Duodenal mucosa (tissue), 2 donors: ENCODE results near the gene ROPN1.
"Not testable (repeated sequence)": the region's sequence is repeated elsewhere in the genome, so short reads cannot be mapped to it uniquely, and the experiment has no call there.

Source experiments
- H3K27ac ChIP-seq: one replicate; pipeline ENCODE4 v1.7.0; 2013; ENCODE audit warnings: low read depth, low read length
- H3K27me3 ChIP-seq, 2 donors: one replicate each; pipeline ENCODE4 v1.7.0; 2013; ENCODE audit warnings: low read length in 2 of 2, control low read depth in 1 of 2; ENCODE audit not compliant: insufficient read depth in 2 of 2, control insufficient read depth in 1 of 2
- H3K36me3 ChIP-seq, 2 donors: one replicate each; pipeline ENCODE4 v1.7.0; 2013; ENCODE audit warnings: low read length in 2 of 2, control low read depth in 1 of 2; ENCODE audit not compliant: insufficient read depth in 2 of 2, control insufficient read depth in 1 of 2
- H3K4me1 ChIP-seq, 2 donors: one replicate each; pipeline ENCODE4 v1.7.0; 2013; ENCODE audit warnings: low read length in 2 of 2, control low read depth in 1 of 2; ENCODE audit not compliant: insufficient read depth in 2 of 2, control insufficient read depth in 1 of 2
- H3K4me3 ChIP-seq, 2 donors: one replicate each; pipeline ENCODE4 v1.7.0; 2013; ENCODE audit warnings: low read length in 2 of 2, low read depth in 1 of 2
- H3K9ac ChIP-seq, 2 donors: one replicate each; pipeline ENCODE4 v1.7.0; 2013; ENCODE audit warnings: low read length in 2 of 2, low read depth in 1 of 2
- H3K9me3 ChIP-seq, 2 donors: one replicate each; pipeline ENCODE4 v1.7.0; 2013; ENCODE audit warnings: low read length in 2 of 2, control low read depth in 1 of 2; ENCODE audit not compliant: control insufficient read depth in 1 of 2

The ROPN1 gene

GRCh38 chr3:124001366-124001765, 9.4 kb upstream of the ROPN1 start:
- H3K9ac ChIP-seq, H3K27ac ChIP-seq, H3K27me3 ChIP-seq, H3K9me3 ChIP-seq, H3K4me1 ChIP-seq, H3K4me3 ChIP-seq, H3K36me3 ChIP-seq: not testable (repeated sequence)

GRCh38 chr3:123997543-123997942, 5.6 kb upstream of the ROPN1 start:
- no peak overlapping the region for H3K4me3 ChIP-seq
- H3K36me3 ChIP-seq, result no peaks in the 10 kb centered on the region
- H3K27ac ChIP-seq, result no peak overlapping the region
- H3K9ac ChIP-seq, result no peak overlapping the region
- H3K27me3 ChIP-seq, result peaks cover 3% of the 10 kb centered on the region in 2 donors
- peaks cover 3 to 7% of the 10 kb centered on the region in 2 donors for H3K9me3 ChIP-seq
- no peaks in the 10 kb centered on the region for H3K4me1 ChIP-seq

- no peaks in the 10 kb centered on the region for H3K36me3 ChIP-seq
- no peak overlapping the region for H3K27ac ChIP-seq
- H3K4me1 ChIP-seq, result no peaks in the 10 kb centered on the region
- peaks cover 7 to 16% of the 10 kb centered on the region in 2 donors for H3K27me3 ChIP-seq
- no peak overlapping the region for H3K4me3 ChIP-seq
- peaks cover 3 to 7% of the 10 kb centered on the region in 2 donors for H3K9me3 ChIP-seq
- no peak overlapping the region for H3K9ac ChIP-seq
Measured at GRCh38 chr3:123993818-123994217, 1.9 kb upstream of the ROPN1 start.

- Histone ChIP-seq H3K9me3 (no peaks in the 10 kb centered on the region), H3K36me3 (no peaks in the 10 kb centered on the region), H3K4me1 (no peaks in the 10 kb centered on the region), H3K9ac (no peak overlapping the region), H3K4me3 (no peak overlapping the region), H3K27ac (no peak overlapping the region), H3K27me3 (peaks cover 14 to 24% of the 10 kb centered on the region in 2 donors)
Measured at GRCh38 chr3:123986427-123986826, 5.5 kb downstream of the ROPN1 start.

- H3K4me3 ChIP-seq, result no peak overlapping the region
- no peaks in the 10 kb centered on the region for H3K4me1 ChIP-seq
- no peaks in the 10 kb centered on the region for H3K36me3 ChIP-seq
- H3K9ac ChIP-seq, result no peak overlapping the region
- no peak overlapping the region for H3K27ac ChIP-seq
- H3K27me3 ChIP-seq, result peaks cover 19 to 24% of the 10 kb centered on the region in 2 donors
- no peaks in the 10 kb centered on the region for H3K9me3 ChIP-seq
Measured at GRCh38 chr3:123984957-123985356, 7.0 kb downstream of the ROPN1 start.

- H3K27me3 ChIP-seq, result peaks cover 16 to 18% of the 10 kb centered on the region in 2 donors
- H3K4me3 ChIP-seq, result no peak overlapping the region
Measured at GRCh38 chr3:123984350-123984749, 7.6 kb downstream of the ROPN1 start.

GRCh38 chr3:123981317-123981716, 10.6 kb downstream of the ROPN1 start:
- H3K27me3 ChIP-seq, result peaks cover 13 to 17% of the 10 kb centered on the region in 2 donors
- not testable (repeated sequence) for H3K9ac ChIP-seq, H3K9me3 ChIP-seq, H3K4me3 ChIP-seq, H3K27ac ChIP-seq, H3K36me3 ChIP-seq, H3K4me1 ChIP-seq

More at GRCh38 chr3:123984350-123984749, 7.6 kb downstream of the ROPN1 start:
- Histone ChIP-seq H3K27ac (no peak overlapping the region), H3K9me3 (no peaks in the 10 kb centered on the region), H3K36me3 (no peaks in the 10 kb centered on the region), H3K4me1 (no peaks in the 10 kb centered on the region), H3K9ac (no peak overlapping the region)

- Histone ChIP-seq H3K9ac (no peak overlapping the region), H3K9me3 (no peaks in the 10 kb centered on the region), H3K4me3 (no peak overlapping the region), H3K4me1 (no peaks in the 10 kb centered on the region), H3K36me3 (no peaks in the 10 kb centered on the region), H3K27me3 (peaks cover 11 to 17% of the 10 kb centered on the region in 2 donors), H3K27ac (no peak overlapping the region)
Measured at GRCh38 chr3:123980539-123980938, 11.4 kb downstream of the ROPN1 start.

- not testable (repeated sequence) for H3K4me3 ChIP-seq, H3K4me1 ChIP-seq, H3K9ac ChIP-seq, H3K27ac ChIP-seq, H3K36me3 ChIP-seq, H3K9me3 ChIP-seq
- peaks cover 11 to 14% of the 10 kb centered on the region in 2 donors for H3K27me3 ChIP-seq
Measured at GRCh38 chr3:123979525-123980501, 12.1 kb downstream of the ROPN1 start.

- H3K9ac ChIP-seq, H3K4me3 ChIP-seq, H3K36me3 ChIP-seq, H3K27me3 ChIP-seq, H3K9me3 ChIP-seq, H3K4me1 ChIP-seq, H3K27ac ChIP-seq: not testable (repeated sequence)
Measured at GRCh38 chr3:123976904-123977303, 15.0 kb downstream of the ROPN1 start.
